ENCODE measurements around the gene WARS2. TPM values are rescaled to one million over a fixed set of nuclear protein-coding genes. Genes with fewer than 3 reads are reported as not detected.

The WARS2 gene
- total RNA-seq, 4 donors from 2014 or later = 5.8 to 16.5 (median 6.5) TPM

GRCh38 chr1:119081267-119081666, 59.2 kb downstream of the WARS2 start:
- Histone ChIP-seq H3K4me1 (peaks cover 0 to 9% of the 10 kb centered on the region in 2 donors), H3K9me3 (no peaks in the 10 kb centered on the region), H3K36me3 (no peaks in the 10 kb centered on the region), H3K27ac (no peak overlapping the region), H3K27me3 (no peaks in the 10 kb centered on the region), H3K4me3 (no peak overlapping the region)
- intact Hi-C loops (cut with DNase I; ENCODE audit: low total_unique reads) (no loop called here), in situ Hi-C loops (cut with MboI; ENCODE audit: low sequenced_read_pairs in 4 of 4) (no loop called here)
- DNase-seq (no peak), ATAC-seq (no peak)
- no peak for TF ChIP-seq POLR2A (IDR thresholded peaks at IDR 0.05)
- TF ChIP-seq CTCF (IDR thresholded peaks at IDR 0.05 in 4 of 5, conservative IDR thresholded peaks at IDR 0.05 in 1 of 5) = no peak

- no peak for DNase-seq
These were observed 59.9 kb downstream of the WARS2 start for GRCh38 chr1:119080586-119080985.

GRCh38 chr1:119079881-119080280, 60.6 kb downstream of the WARS2 start:
- no peak for ATAC-seq
- Histone ChIP-seq H3K27me3 (no peaks in the 10 kb centered on the region), H3K27ac (no peak overlapping the region), H3K4me3 (no peak overlapping the region), H3K4me1 (peaks cover 0 to 9% of the 10 kb centered on the region in 2 donors), H3K9me3 (no peaks in the 10 kb centered on the region), H3K36me3 (no peaks in the 10 kb centered on the region)
- in situ Hi-C loops (cut with MboI; ENCODE audit: low sequenced_read_pairs in 4 of 4) (no loop called here), intact Hi-C loops (cut with DNase I; ENCODE audit: low total_unique reads) (no loop called here)
- no peak for DNase-seq
- TF ChIP-seq POLR2A (IDR thresholded peaks at IDR 0.05) (no peak), CTCF (IDR thresholded peaks at IDR 0.05 in 4 of 5, conservative IDR thresholded peaks at IDR 0.05 in 1 of 5) (no peak)

More at GRCh38 chr1:119080586-119080985, 59.9 kb downstream of the WARS2 start:
- TF ChIP-seq POLR2A (IDR thresholded peaks at IDR 0.05) = no peak
- no peak for TF ChIP-seq CTCF (IDR thresholded peaks at IDR 0.05 in 4 of 5, conservative IDR thresholded peaks at IDR 0.05 in 1 of 5)
- intact Hi-C loops (cut with DNase I; ENCODE audit: low total_unique reads) (no loop called here), in situ Hi-C loops (cut with MboI; ENCODE audit: low sequenced_read_pairs in 4 of 4) (no loop called here)
- Histone ChIP-seq H3K9me3 (no peaks in the 10 kb centered on the region), H3K27ac (no peak overlapping the region), H3K4me3 (no peak overlapping the region), H3K36me3 (no peaks in the 10 kb centered on the region), H3K4me1 (peaks cover 0 to 9% of the 10 kb centered on the region in 2 donors), H3K27me3 (no peaks in the 10 kb centered on the region)
- no peak for ATAC-seq

GRCh38 chr1:119075614-119076013, 64.8 kb downstream of the WARS2 start:
- Histone ChIP-seq H3K27ac (no peak overlapping the region), H3K27me3 (no peaks in the 10 kb centered on the region), H3K36me3 (no peaks in the 10 kb centered on the region), H3K4me3 (no peak overlapping the region), H3K4me1 (peaks cover 0 to 9% of the 10 kb centered on the region in 2 donors), H3K9me3 (no peaks in the 10 kb centered on the region)
- DNase-seq (no peak), ATAC-seq (peak in 1 of 2 donors; percentile 70)
- no peak for TF ChIP-seq CTCF (IDR thresholded peaks at IDR 0.05 in 4 of 5, conservative IDR thresholded peaks at IDR 0.05 in 1 of 5)
- TF ChIP-seq POLR2A (IDR thresholded peaks at IDR 0.05) = no peak
- intact Hi-C loops (cut with DNase I; ENCODE audit: low total_unique reads) (no loop called here), in situ Hi-C loops (cut with MboI; ENCODE audit: low sequenced_read_pairs in 4 of 4) (no loop called here)

GRCh38 chr1:119071321-119071720, 69.1 kb downstream of the WARS2 start:
- Histone ChIP-seq H3K36me3 (no peaks in the 10 kb centered on the region), H3K4me1 (no peaks in the 10 kb centered on the region), H3K27me3 (no peaks in the 10 kb centered on the region), H3K4me3 (no peak overlapping the region), H3K27ac (no peak overlapping the region), H3K9me3 (no peaks in the 10 kb centered on the region)
- ATAC-seq (no peak), DNase-seq (no peak)
- intact Hi-C loops (cut with DNase I; ENCODE audit: low total_unique reads) (no loop called here), in situ Hi-C loops (cut with MboI; ENCODE audit: low sequenced_read_pairs in 4 of 4) (no loop called here)
- TF ChIP-seq POLR2A (IDR thresholded peaks at IDR 0.05) (no peak), CTCF (IDR thresholded peaks at IDR 0.05 in 4 of 5, conservative IDR thresholded peaks at IDR 0.05 in 1 of 5) (no peak)

All from gastrocnemius medialis (tissue), 4 donors.